HCT116 (cell line): Measurements from ENCODE around the gene SEMA5B. TPM values are rescaled to one million over a fixed set of nuclear protein-coding genes. Genes with fewer than 3 reads are reported as not detected.

Experiments used
- ATAC-seq: fragments of 200-7000 bp; cut with Tn5 transposase; 2 replicates; pipeline ENCODE4 v1.9.1; 2020; ENCODE audit warnings: mild to moderate bottlenecking, moderate library complexity
- BruUV-seq: library from RNA; stranded (reverse); fragments of 400-500 nt; replicated peaks from 2 replicates; lab custom pipeline; 2021; lab: Mats Ljungman, UMichigan
- CTCF ChIA-PET: fragments of 300-600 bp; sonication (Branson Sonifier 250); formaldehyde crosslinking; loops from one replicate; lab custom pipeline; 2021; ENCODE audit warnings: antibody characterized with exemption; lab: Charles Lee
- POLR2A ChIA-PET: fragments of 300-600, 350-600 bp; sonication (Branson Sonifier 250); formaldehyde crosslinking; loops from one replicate; lab custom pipeline; 2021; ENCODE audit warnings: antibody characterized with exemption; lab: Charles Lee
- RAD21 ChIA-PET, 2 experiments: fragments of 300-600 bp; sonication (Branson Sonifier 250); formaldehyde crosslinking; loops; one replicate each; lab custom pipeline; 2023; ENCODE audit warnings: low total read pairs in 2 of 2; ENCODE audit not compliant: uncharacterized antibody in 2 of 2, unreplicated experiment in 2 of 2, low non-redundant PET in 1 of 2; lab: Charles Lee
- DNase-seq: peaks from one replicate; pipeline ENCODE4 v3.0.0-alpha.2; 2010; ENCODE audit warnings: low read depth, low spot score
- H2AFZ ChIP-seq: fragments of 200-600 bp; shearing (Covaris generic), sonication (generic); 2 replicates; pipeline ENCODE4 v1.6.1; 2017; ENCODE audit warnings: low read depth, mixed run types, mixed read lengths, antibody characterized with exemption, low read length; ENCODE audit not compliant: poor library complexity, severe bottlenecking
- H3K27ac ChIP-seq: 2 replicates; pipeline ENCODE4 v1.5.1; 2012; ENCODE audit warnings: low read depth, low read length
- H3K27me3 ChIP-seq: fragments of 200-600 bp; sonication (generic); 2 replicates; pipeline ENCODE4 v1.6.1; 2016; ENCODE audit warnings: mixed run types, low read length, mixed read lengths; ENCODE audit not compliant: insufficient read depth
- H3K36me3 ChIP-seq, 2 experiments: fragments of 200-500 bp in 1 of 2; fragments of 200-600 bp in 1 of 2; sonication (Bioruptor generic) in 1 of 2; sonication (generic) in 1 of 2; 2 replicates each; pipeline versions ENCODE4 v1.5.1 to v1.6.1; 2014 to 2016; ENCODE audit warnings: low read length in 2 of 2, inconsistent platforms in 1 of 2, mixed read lengths in 1 of 2, mixed run types in 1 of 2; ENCODE audit not compliant: insufficient read depth in 2 of 2, control insufficient read depth in 1 of 2
- H3K4me1 ChIP-seq, 2 experiments: fragments of 200-600 bp in 1 of 2; sonication (generic) in 1 of 2; 2 replicates each; pipeline versions ENCODE4 v1.5.1 to v1.6.1; 2012 to 2017; ENCODE audit warnings: low read length in 2 of 2, inconsistent platforms in 1 of 2, mild to moderate bottlenecking in 1 of 2, mixed read lengths in 1 of 2, mixed run types in 1 of 2, moderate library complexity in 1 of 2; ENCODE audit not compliant: insufficient read depth in 2 of 2, control insufficient read depth in 1 of 2
- H3K4me2 ChIP-seq: fragments of 200-600 bp; sonication (generic); 2 replicates; pipeline ENCODE4 v1.6.1; 2017; ENCODE audit warnings: mixed run types, low read length, mixed read lengths
- H3K4me3 ChIP-seq, 2 experiments: fragments of 200-600 bp in 1 of 2; sonication (generic) in 1 of 2; replicated peaks in 1 of 2; 2 replicates each; pipeline ENCODE4 v1.5.1; 2011 to 2016; ENCODE audit warnings: low read length in 2 of 2, control low read depth in 1 of 2, low read depth in 1 of 2, mild to moderate bottlenecking in 1 of 2, mixed read lengths in 1 of 2, mixed run types in 1 of 2
- H3K79me2 ChIP-seq: fragments of 200-600 bp; sonication (generic); 2 replicates; pipeline ENCODE4 v1.6.1; 2017; ENCODE audit warnings: mild to moderate bottlenecking, mixed run types, low read length, moderate library complexity, mixed read lengths; ENCODE audit not compliant: insufficient read depth
- H3K9ac ChIP-seq: fragments of 200-600 bp; sonication (generic); 2 replicates; pipeline ENCODE4 v1.6.1; 2016; ENCODE audit warnings: low read length, mixed read lengths
- H3K9me2 ChIP-seq: fragments of 200-600 bp; sonication (generic), shearing (Covaris generic); 2 replicates; pipeline ENCODE4 v1.6.1; 2017; ENCODE audit warnings: mixed run types, mild to moderate bottlenecking, moderate library complexity; ENCODE audit not compliant: insufficient read depth
- H3K9me3 ChIP-seq, 2 experiments: fragments of 200-500 bp in 1 of 2; fragments of 200-600 bp in 1 of 2; sonication (Bioruptor generic) in 1 of 2; sonication (generic) in 1 of 2; 2 replicates each; pipeline ENCODE4 v1.6.1; 2014 to 2017; ENCODE audit warnings: low read length in 2 of 2, mixed read lengths in 2 of 2, inconsistent platforms in 1 of 2, low read depth in 1 of 2, mild to moderate bottlenecking in 1 of 2, mixed run types in 1 of 2, moderate library complexity in 1 of 2; ENCODE audit not compliant: control insufficient read depth in 1 of 2, insufficient read depth in 1 of 2
- H4K20me1 ChIP-seq: fragments of 200-600 bp; sonication (generic), shearing (Covaris generic); 2 replicates; pipeline ENCODE4 v1.6.1; 2017; ENCODE audit warnings: mixed run types, mild to moderate bottlenecking, moderate library complexity; ENCODE audit not compliant: insufficient read depth
- CEBPB ChIP-seq: IDR thresholded peaks from 2 replicates; pipeline ENCODE4 v1.6.1; 2012; ENCODE audit warnings: low read depth
- EGR1 ChIP-seq: IDR thresholded peaks from 2 replicates; pipeline ENCODE4 v1.6.1; 2012; ENCODE audit warnings: low read depth
- ELF1 ChIP-seq: IDR thresholded peaks from 2 replicates; pipeline ENCODE4 v1.6.1; 2012; ENCODE audit warnings: low read depth, borderline replicate concordance
- EZH2phosphoT487 ChIP-seq: fragments of 200-600 bp; IDR thresholded peaks from 2 replicates; pipeline ENCODE4 v1.6.1; 2018; ENCODE audit warnings: antibody characterized with exemption, borderline replicate concordance
- POLR2A ChIP-seq: IDR thresholded peaks from 2 replicates; pipeline ENCODE4 v1.7.0; 2011; ENCODE audit warnings: borderline replicate concordance; ENCODE audit not compliant: insufficient read depth, insufficient read length; ENCODE audit errors: extremely low read depth
- POLR2AphosphoS5 ChIP-seq: IDR thresholded peaks from 2 replicates; pipeline ENCODE4 v1.6.1; 2011; ENCODE audit warnings: mild to moderate bottlenecking, low read depth, low read length, moderate library complexity
- SP1 ChIP-seq: IDR thresholded peaks from 2 replicates; pipeline ENCODE4 v1.6.1; 2012; ENCODE audit warnings: low read depth
- TCF7L2 ChIP-seq: IDR thresholded peaks from 2 replicates; pipeline ENCODE4 v1.7.0; 2011; ENCODE audit warnings: borderline replicate concordance, inconsistent platforms; ENCODE audit not compliant: insufficient read depth, insufficient read length; ENCODE audit errors: extremely low read depth
- ZFX ChIP-seq: fragments of 450-650 bp; IDR thresholded peaks from 2 replicates; pipeline ENCODE4 v1.6.1; 2017
- ZNF274 ChIP-seq: fragments of 200-500 bp; sonication (Bioruptor generic); IDR thresholded peaks from 2 replicates; pipeline ENCODE4 v1.6.1; 2014; ENCODE audit warnings: mild to moderate bottlenecking, low read depth, low read length, inconsistent platforms
- intact Hi-C: fragments of 100-400 bp; cut with micrococcal nuclease; formaldehyde crosslinking; loops from 2 replicates; pipeline ENCODE4 v1.10.0; 2022
- total RNA-seq: library from RNA; stranded (reverse); gene quantifications from one replicate; pipeline ENCODE4 v1.2.1, GENCODE V29; 2021; ENCODE audit not compliant: unreplicated experiment
- TF ChIP-seq, protein P1 (sequence below): IDR thresholded peaks from 2 replicates; pipeline ENCODE4 v1.6.1; 2012; ENCODE audit warnings: low read depth
- TF ChIP-seq, protein P2 (sequence below): IDR thresholded peaks from 2 replicates; pipeline ENCODE4 v1.6.1; 2012
- TF ChIP-seq, protein P3 (sequence below): IDR thresholded peaks from 2 replicates; pipeline ENCODE4 v1.6.1; 2011; ENCODE audit warnings: mild to moderate bottlenecking, low read length, moderate library complexity; ENCODE audit not compliant: insufficient replicate concordance; ENCODE audit errors: extremely low read depth

The SEMA5B gene
- total RNA-seq, 1 experiment from 2014 or later: 0.15 TPM

GRCh38 chr3:123039178-123039577, 11.6 kb upstream of the SEMA5B start:
- Histone ChIP-seq H3K79me2 (no peaks in the 10 kb centered on the region), H3K4me3 (no peak overlapping the region), H4K20me1 (no peaks in the 10 kb centered on the region), H3K36me3 (no peaks in the 10 kb centered on the region), H3K9ac (no peak overlapping the region), H3K9me2 (no peaks in the 10 kb centered on the region), H3K4me2 (no peak overlapping the region), H3K27ac (no peak overlapping the region), H3K27me3 (0 out of 2 replicates have a peak, but pooled peaks cover 4% of the 10 kb centered on the region), H3K9me3 (no peaks in the 10 kb centered on the region), H2AFZ (no peak overlapping the region), H3K4me1 (no peaks in the 10 kb centered on the region)
- ChIA-PET CTCF (no interaction called here), RAD21 (no interaction called here), POLR2A (no interaction called here)
- intact Hi-C loops: no loop called here
- TF ChIP-seq POLR2A: no peak
- no peak for TF ChIP-seq TCF7L2
- TF ChIP-seq, protein P1, sequence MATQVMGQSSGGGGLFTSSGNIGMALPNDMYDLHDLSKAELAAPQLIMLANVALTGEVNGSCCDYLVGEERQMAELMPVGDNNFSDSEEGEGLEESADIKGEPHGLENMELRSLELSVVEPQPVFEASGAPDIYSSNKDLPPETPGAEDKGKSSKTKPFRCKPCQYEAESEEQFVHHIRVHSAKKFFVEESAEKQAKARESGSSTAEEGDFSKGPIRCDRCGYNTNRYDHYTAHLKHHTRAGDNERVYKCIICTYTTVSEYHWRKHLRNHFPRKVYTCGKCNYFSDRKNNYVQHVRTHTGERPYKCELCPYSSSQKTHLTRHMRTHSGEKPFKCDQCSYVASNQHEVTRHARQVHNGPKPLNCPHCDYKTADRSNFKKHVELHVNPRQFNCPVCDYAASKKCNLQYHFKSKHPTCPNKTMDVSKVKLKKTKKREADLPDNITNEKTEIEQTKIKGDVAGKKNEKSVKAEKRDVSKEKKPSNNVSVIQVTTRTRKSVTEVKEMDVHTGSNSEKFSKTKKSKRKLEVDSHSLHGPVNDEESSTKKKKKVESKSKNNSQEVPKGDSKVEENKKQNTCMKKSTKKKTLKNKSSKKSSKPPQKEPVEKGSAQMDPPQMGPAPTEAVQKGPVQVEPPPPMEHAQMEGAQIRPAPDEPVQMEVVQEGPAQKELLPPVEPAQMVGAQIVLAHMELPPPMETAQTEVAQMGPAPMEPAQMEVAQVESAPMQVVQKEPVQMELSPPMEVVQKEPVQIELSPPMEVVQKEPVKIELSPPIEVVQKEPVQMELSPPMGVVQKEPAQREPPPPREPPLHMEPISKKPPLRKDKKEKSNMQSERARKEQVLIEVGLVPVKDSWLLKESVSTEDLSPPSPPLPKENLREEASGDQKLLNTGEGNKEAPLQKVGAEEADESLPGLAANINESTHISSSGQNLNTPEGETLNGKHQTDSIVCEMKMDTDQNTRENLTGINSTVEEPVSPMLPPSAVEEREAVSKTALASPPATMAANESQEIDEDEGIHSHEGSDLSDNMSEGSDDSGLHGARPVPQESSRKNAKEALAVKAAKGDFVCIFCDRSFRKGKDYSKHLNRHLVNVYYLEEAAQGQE: no peak
- no peak for TF ChIP-seq POLR2AphosphoS5
- no peak for TF ChIP-seq CEBPB
- no peak for TF ChIP-seq SP1
- TF ChIP-seq EGR1: no peak
- no peak for TF ChIP-seq ELF1
- no peak for TF ChIP-seq ZNF274
- TF ChIP-seq, protein P2, sequence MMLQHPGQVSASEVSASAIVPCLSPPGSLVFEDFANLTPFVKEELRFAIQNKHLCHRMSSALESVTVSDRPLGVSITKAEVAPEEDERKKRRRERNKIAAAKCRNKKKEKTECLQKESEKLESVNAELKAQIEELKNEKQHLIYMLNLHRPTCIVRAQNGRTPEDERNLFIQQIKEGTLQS: no peak
- no peak for TF ChIP-seq ZFX
- TF ChIP-seq EZH2phosphoT487: no peak
- TF ChIP-seq, protein P3, sequence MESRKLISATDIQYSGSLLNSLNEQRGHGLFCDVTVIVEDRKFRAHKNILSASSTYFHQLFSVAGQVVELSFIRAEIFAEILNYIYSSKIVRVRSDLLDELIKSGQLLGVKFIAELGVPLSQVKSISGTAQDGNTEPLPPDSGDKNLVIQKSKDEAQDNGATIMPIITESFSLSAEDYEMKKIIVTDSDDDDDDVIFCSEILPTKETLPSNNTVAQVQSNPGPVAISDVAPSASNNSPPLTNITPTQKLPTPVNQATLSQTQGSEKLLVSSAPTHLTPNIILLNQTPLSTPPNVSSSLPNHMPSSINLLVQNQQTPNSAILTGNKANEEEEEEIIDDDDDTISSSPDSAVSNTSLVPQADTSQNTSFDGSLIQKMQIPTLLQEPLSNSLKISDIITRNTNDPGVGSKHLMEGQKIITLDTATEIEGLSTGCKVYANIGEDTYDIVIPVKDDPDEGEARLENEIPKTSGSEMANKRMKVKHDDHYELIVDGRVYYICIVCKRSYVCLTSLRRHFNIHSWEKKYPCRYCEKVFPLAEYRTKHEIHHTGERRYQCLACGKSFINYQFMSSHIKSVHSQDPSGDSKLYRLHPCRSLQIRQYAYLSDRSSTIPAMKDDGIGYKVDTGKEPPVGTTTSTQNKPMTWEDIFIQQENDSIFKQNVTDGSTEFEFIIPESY: no peak
- no TSS peak for BruUV-seq
- ATAC-seq: no peak
- DNase-seq: no peak
